NCI-H524 treated with DMSO at 0.1 percent for 48 hours (cell line): ENCODE data around the gene VWA8.
"Not testable (repeated sequence)": the region's sequence is repeated elsewhere in the genome, so short reads cannot be mapped to it uniquely, and the experiment has no call there.

Experiments used
- DNase-seq: peaks from one replicate; lab custom pipeline; 2025; lab: John Stamatoyannopoulos, UW

Gene VWA8

DNA sequence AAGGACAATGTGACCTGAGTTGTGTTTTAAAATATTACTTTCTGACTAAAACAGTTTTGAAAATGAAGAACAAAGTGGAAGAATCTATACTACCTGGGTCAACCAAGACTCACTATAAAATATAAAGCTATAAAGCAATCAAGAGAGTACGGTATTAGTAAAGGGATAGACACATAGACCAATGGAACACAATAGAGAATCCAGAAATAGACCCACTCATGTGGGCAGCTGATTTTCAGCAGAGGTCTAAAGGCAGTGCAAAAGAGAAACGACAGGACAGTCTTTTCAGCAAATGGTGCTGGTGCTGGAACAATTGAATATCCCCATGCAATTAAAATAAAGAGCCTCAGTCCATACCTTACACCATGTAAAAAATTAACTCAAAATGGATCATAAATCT lies 278.9 kb downstream of the VWA8 start:
- no peak for DNase-seq

DNA sequence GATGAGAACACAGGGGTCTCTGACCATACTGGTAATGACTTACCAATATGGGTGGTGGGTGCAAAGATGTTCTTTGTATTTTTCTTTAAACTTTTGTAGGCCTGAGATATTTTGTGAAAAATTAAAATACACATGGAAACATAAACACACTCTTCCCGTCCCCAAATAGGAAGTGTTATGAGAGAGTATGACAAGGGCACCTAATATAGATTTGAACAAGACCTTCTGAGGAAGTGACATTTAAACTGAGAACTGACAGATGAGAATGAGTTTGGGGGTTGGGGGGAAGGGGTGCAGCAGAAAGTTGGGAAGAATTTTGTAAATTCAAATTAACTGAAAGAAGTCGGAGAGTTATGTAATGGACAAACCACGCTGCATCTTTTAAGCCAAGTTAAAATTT lies 279.3 kb downstream of the VWA8 start:
- no peak for DNase-seq

DNA sequence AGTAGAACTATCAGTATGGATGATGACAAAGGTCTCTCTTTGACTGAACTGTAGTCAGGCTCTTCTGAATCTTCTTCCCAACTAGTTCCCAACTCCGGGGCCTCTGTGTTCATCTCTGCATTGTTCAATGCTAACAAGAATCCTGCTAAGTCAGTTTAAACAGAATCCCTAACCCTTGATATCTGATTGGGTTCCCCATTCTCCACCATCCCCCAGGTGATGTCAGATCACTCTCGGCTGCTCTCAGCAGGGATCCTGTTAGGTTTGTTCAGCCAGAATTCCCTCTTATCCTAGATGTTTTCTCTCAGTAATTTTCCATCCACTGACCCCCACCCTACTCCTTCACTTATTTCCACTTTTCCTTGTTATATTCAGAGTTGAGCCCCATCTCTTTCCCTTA lies 280.0 kb downstream of the VWA8 start:
- no peak for DNase-seq

DNA sequence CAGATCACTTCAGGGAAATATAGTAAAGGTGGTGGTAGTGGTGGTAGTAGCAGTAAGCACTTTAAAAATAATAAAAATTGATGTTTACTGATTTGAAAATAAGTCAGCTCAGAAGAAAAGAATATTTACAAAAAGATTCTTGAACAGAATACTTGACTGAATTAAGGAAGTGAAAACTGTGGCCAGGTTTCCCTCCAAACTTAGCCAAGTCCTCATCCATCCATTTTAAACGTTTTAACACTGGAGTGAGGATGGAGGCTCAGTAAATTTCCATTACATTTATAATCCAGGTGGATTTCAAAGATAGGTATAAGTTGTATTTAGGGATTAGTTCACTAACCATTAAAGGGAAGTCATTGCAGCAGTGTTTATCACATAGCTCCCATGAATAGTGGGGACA lies 282.1 kb downstream of the VWA8 start:
- no peak for DNase-seq

DNA sequence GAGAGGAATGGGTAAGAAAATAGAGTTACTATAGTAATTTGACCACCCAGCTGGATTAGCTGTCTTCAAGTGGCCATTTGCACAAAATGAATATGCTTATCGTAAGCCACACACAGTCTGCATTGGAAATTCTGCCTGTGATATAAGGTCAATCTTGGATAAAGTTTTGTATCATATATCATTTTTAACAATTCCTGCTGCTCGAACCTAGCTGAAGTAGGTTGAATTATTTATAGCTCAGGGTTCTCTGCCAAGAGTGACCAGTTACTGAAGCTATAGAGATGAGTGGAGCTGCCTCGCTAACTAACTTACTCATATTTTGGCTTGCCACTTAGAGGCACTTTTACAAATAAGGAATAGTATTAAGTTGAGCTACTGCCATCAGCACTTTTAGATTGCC lies 282.7 kb downstream of the VWA8 start:
- DNase-seq: no peak

DNA sequence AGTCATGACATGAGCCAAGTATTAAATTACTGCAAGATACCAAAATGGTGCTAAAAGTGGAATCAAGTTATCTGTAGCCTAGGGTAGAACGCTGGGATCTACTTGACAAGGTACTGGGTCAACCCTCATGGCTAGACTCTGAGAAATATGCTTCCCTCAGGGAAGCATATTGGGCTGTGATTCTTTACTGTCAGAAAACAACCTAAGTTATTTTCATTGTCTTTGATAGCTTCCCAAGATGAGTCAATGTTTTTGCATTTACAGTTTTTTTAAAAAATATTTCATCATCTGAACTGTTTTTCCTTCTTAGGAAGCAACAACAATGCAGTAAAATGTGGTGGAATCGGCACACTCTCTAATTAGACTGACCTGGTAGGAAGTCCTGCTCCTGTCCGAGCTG lies 285.6 kb downstream of the VWA8 start:
- DNase-seq: no peak

DNA sequence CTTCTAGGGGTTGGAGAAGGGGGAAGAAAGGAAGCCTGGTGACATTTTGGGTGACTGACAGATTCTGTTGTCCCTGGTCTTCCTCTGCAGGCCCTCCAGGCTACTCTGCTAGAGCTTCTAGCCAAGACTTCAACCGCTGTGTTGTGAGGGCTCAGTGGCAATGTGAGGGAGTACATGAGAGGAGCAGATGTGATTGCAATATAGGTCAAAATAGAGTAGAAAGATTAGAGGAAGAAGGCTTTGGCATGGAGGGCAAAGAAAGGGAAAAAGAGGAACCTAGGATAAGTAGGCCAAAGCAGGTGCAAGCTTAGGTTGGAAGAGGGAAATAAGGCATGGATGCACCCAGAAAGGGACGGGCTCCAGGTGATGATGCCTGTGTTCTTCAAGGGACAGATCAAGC lies 286.7 kb downstream of the VWA8 start:
- DNase-seq: no peak

DNA sequence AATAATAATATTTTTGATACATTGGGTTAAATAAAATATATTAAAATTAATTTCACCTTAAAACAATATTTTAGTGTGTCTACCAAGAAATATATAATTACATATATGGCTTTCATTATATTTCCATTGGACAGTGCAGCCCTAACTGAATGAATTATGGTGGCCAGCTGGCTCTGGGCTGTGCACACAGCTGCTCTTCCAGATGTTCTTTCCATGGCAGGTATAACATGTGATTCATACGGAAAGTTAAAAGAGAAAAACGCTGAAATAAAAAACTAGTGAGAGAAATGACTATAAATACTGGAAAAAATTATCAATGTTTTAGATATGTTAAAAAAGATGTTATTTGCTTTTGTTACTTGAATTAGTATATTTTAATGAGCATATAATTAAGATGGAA lies 287.3 kb downstream of the VWA8 start:
- DNase-seq: no peak

DNA sequence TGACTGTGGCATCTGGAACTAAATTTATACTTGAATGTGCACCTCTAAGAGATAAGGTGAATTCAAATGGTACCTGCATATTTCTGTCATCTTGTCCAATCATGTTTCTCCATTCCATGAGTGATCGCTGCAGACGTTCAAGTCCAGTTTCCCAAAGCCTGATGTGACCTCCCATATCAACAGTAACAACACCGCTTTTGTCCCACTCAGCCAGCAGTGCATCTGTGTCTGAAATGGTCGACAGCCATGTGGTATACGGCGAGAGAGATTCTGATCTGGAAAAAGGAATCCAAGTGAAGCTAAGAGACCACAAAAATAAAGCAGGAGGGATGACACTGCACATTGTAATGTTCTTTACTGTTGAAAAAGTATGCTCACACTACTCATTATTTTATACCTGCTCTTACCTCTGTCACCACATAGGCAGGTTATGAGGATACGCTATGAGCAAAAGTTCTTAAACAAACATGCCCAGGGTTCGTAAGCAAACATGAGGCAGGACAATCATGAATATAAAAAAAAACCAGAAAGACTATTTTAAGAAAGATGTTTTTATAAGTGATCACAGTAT lies 290.0 kb downstream of the VWA8 start:
- no peak for DNase-seq

DNA sequence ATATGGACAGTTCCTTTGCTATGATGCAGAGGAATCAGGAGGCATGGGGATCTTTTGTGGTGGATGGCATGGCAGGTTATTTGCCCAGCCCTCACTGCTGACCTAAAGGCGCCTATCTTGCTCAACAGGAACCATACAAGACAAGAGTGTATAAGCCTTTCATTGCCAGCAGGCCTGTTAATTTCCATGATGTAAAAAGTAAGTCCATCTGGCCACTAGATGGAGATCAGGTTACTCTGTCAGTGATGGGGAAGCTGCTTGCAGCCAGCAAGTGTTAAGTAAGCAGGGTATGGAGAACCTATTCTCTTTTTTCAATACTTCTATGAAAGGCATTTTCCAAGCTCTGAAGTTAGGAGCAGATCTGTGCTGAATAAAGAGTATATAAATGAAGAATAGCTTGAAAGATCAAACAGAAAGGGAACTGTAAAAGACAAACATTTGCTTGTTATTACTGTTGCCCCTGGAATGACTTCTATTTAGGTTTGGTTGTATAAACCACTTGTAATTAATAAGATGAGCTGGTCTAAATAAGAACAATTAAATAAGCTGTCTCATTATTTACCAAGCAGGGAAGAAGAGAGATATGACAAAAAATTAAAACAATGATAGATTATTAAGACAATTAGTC lies 292.7 kb downstream of the VWA8 start:
- peak; percentile 75 for DNase-seq

DNA sequence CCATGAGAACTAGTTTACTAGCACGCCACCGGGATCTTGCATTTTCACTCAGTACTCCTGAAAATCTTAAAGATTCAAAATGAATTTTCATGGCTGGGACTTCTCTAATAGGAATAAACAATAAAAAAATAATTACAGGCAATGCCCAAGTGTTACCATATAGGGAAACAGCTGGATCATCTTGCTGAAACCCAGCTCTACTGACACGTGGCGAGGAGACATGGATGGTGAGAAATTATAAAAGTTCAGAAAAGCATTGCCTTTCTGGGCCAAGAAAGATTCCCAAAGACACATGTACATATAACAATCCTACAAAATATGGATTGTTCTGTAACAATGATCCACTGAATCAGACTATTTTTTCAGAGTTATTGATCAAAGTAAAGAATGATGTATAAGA lies 294.3 kb downstream of the VWA8 start:
- no peak for DNase-seq

DNA sequence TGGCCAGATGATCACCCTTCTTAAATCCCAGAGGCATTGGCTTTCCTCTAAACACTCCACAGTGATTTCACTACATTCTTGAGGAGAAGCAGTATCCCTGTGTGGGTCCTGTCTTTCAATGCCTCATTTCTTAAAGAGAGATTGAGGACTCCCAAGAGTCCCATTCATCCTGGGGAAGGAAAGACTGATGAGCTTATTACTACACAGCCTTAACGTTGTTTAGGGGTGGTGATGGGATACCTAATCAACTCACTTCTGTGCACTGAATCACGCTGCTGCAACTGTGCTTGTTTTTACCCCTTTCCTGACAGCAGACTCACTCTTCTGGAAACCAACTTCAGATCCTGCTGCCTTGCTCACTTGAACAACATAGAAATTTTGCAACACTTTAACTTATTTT lies 300.5 kb downstream of the VWA8 start:
- DNase-seq: no peak

DNA sequence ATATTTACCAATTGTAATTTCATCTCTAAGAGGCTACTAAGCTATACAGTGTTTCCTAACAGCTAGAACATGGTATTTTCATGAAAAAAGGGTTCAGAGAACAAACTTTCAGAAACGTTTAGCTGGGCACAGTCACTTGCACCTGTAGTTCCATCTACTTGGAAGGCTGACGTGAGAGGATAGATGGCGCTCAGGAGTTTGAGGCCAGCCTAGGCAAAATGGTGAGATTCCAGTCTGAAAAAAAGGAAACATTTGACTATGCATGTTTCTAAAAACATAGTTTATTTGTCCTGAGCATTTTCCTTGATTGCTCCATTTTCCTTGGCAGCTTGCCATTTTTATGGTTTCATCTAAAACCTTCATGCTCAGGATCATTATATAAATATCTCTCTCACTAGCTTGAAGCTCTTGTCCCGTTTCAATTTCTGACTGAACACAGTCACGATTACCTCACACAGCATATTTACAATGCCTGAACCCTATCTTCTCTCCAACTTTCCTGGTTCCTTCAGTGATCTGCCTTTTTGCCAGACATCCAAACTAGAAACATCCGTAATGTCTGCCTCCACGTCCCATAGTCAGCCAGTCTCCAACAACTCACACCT lies 302.8 kb downstream of the VWA8 start:
- no peak for DNase-seq

DNA sequence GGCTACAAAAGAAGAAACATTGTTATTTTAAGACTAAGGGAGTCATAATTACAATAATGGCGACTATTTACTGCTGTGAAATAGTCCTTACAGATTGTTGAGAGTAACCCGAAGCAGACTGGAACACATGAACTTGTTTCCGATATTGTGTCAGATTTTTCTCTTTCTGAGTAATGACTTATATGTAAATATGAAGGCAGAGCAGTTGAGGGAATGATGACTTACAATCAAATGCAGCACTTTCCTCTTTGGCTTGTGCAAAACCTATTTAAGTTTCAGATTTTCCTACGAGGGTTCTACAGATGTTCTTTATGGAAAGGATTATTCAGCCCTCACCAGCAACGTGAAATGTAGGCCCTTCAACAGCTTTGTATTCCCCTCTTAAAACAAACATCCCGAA lies 304.9 kb downstream of the VWA8 start:
- DNase-seq: no peak

DNA sequence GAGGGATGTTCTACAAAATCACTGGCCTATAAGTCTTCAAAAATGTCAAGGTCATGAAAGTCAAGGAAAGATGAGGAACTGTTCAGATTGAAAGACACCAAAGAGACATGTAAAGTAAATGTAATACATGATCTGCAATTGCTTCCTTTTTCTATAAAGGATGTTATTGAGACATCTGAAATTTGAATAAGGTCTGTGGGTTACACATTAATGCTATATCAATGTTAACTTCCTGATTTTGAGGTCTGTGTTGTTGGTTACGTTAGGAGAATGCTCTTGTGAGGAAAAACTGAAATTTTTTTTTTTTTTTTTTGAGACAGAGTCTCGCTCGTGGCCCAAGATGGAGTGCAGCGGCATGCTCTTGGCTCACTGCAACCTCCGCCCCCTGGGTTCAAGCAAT lies 306.1 kb downstream of the VWA8 start:
- DNase-seq: no peak

DNA sequence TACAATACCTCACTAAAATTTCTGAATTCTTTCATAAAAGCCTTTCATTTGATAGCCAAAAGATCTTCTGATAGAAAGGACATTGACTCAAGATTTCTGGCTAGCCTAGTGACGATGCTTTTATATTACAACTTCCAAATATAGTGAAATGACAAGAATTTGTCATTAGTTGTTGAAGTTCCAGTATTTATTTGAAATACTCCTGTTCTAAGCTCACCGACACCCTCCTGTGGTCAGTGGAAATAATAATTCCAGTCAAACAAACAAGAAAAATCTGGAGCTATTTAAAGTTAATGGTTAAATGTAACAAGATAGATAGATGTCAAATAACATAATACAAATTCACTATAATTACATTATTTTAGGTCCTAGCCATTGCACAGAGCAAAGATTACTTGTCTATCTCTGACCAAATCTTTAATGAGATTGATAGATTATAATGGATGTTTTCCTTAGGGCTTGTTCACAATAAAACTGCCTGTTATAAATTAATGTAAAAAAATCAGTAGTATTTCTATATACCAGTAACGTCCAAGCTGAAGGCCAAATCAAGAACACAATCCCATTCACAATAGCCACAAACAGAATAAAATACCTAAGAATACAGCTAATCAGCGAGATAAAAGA lies 308.1 kb downstream of the VWA8 start:
- DNase-seq: no peak

DNA sequence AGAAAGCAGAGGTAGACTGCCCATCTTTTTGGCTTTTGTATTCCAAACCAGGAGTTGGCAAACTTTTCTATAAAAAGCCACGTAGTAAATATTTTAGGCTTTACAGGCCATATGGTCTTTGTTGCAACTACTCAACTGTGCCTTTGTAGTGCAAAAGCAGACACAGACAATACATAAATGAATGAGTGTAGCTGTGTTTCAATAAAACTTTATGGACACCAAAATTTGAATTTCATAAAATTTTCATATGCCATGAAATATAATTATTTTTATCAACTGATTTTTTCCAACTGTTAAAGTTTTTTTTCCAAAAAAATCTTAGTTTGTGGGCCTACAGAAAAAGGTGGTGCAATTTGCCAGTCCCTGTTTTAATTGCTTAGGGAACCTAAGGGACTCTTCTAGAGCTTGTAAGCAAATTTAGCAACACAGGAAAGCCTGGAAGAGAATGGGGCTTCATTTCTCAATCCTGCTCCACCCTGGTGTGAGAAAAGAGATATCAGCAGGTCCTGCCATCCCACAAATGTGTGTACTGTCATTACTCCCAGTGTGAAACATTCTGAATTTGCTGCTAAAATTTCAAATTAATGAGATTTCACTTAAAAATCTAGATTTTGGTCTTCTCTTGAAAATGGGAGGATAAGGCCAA lies 309.4 kb downstream of the VWA8 start:
- DNase-seq: no peak

DNA sequence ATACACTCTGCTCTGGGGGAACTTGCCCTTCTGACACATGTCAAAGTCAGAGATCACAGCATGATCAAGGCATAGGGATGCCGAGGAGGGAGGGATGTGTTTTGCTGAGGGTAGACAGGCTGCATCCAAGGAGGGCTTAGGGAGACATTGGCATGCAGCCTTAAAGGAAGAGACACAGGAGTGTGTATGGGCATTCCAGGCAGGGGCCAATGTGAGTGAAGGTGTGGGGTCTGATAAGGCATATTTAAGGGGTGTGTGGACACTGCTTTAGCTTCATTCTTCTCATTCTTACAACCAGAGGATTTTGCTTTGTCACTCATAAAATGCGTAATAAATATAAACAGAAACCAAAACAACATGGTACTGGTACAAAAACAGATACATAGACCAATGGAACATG lies 310.2 kb downstream of the VWA8 start:
- DNase-seq: no peak

DNA sequence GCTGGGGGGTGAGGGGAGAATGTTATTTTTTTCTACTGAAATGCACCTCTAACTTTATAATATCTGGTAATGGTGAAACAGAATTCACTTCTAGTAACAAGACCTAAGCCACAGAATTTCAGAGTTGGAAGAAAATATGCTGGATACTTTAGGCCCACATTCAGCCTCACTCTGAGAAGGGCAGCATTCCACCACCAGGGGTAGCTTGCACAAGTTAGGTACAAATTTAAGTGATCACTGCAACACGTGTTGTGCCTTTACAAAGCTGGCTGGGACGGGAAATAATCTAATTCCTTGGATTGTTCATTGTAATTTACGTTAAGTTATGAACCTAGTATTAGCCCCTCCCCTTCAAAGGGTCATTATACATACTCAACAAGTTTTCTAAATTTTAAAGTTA lies 311.2 kb downstream of the VWA8 start:
- DNase-seq: no peak

DNA sequence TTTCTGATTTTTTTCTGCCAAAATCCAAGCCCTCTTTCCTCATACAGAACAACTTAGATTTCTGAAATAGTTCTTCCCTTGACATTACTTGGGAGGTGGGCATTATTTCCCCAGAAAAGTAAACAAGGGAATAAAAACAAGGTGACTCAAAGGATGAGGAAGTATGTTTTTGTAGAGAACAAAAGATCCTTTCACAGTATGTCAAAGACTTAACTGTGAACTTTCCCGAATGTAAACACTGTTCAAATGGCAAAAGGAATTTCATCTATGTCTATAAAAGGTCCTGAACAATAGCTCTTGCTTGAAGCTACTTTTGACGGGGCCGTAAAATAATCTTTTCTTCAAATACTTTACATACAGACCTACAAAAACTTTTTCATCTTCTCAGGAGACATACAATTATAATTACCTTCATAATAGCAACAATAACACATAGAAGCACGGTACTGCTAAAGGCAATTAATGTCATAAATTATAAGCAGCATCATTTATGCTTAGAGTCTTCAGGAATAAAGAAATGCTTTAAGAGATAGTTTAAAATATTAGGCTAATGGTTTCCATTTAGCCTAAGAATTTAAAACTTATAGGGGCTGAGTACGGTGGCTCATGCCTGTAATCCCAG lies 312.5 kb downstream of the VWA8 start:
- DNase-seq: no peak

DNA sequence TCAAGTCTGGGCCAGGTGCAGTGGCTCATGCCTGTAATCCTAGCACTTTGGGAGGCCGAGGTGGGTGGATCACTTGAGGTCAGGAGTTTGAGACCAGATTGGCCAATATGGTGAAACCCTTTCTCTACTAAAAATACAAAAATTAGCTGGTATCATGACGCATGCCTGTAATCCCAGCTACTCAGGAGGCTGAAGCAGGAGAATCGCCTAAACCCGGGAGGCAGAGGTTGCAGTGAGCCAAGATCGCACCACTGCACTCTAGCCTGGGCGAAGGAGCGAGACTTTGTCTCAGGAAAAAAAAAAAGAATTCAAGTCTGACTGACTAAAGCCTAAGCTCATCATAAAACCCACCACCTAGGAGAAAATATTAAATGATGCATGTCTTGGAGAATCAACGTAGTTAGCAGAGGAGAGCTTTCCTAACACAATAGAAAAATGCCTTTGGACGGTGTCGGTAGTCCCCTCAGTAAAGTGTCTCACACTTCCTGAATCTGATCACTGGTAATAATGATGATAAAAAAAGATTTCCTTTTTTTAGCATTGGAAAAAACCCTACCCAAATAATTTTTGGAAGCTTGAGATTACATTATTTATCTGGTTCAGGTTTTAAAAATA lies 313.1 kb downstream of the VWA8 start:
- not testable (repeated sequence) for DNase-seq

DNA sequence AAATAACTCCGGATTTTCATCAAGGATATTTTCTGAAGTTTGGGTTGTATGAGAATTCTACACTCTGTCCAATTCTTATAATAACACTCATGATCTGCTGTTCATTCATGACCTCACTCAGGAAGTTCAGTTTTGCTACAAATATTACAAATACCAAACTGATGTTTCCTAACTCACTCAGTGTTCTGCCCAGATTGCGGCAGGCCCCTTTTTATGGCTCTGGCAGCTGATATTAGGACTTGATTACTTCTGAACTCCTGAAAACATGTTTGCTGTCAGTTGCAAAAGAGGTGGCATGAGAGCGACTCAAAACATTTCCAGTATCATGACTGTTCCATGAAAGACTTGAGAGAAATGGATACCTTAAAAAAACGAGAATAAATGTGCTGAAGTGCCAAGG lies 315.6 kb downstream of the VWA8 start:
- DNase-seq: no peak
